Stimulated activated CD4-positive, alpha-beta T cell treated with anti-CD3 and anti-CD28 coated beads, Interleukin-12 subunit alpha, Interleukin-12 subunit beta, amount 100 ng/mL, for 48 hours (primary cell): Measurements from ENCODE around the gene PTPRS.
A peak's percentile ranks its signal among the peaks of the same experiment; 100 is the strongest.

Experiments
- DNase-seq, 3 donors: peaks; one replicate each; pipeline ENCODE4 v3.0.0-alpha.2; 2020; ENCODE audit warnings: low read depth in 2 of 3, low spot score in 1 of 3

The PTPRS gene

DNA sequence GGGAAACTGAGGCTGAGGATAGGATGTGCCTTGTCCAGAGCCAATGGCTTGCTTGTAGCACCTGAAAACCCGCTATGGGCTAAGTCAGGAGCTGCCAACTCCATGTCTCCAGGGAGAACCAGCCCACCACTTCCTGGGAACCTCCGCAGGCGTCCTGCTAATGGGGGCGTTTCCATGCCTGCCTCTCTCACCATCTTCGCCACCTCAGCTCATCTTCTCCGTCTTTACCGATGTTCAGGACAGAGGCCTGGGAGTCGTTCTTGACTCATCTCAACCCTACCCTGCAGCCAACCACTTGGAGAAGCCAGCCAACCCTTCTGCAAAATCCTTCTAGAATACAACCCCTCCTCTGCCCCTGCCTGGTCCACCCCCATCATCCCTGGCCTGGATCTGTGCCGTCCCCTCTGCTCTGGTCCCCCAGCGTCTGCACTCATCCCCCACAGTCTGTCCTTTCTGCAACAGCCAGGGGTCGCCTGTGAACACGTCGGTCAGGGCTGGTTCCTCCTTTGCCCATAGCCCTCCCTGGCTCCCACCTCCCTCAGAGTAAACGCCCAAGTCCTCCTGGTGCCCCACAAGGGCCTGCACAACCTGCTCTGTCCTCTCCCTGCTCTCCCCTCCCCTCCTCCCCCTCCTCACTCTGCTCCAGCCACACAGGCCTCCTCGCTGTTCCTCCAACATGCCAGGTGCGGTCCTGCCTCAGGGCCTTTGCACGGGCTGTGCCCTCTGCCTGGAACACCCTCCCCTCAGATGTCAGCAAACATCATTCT lies 31.0 kb downstream of the PTPRS start:
- DNase-seq: no peak

DNA sequence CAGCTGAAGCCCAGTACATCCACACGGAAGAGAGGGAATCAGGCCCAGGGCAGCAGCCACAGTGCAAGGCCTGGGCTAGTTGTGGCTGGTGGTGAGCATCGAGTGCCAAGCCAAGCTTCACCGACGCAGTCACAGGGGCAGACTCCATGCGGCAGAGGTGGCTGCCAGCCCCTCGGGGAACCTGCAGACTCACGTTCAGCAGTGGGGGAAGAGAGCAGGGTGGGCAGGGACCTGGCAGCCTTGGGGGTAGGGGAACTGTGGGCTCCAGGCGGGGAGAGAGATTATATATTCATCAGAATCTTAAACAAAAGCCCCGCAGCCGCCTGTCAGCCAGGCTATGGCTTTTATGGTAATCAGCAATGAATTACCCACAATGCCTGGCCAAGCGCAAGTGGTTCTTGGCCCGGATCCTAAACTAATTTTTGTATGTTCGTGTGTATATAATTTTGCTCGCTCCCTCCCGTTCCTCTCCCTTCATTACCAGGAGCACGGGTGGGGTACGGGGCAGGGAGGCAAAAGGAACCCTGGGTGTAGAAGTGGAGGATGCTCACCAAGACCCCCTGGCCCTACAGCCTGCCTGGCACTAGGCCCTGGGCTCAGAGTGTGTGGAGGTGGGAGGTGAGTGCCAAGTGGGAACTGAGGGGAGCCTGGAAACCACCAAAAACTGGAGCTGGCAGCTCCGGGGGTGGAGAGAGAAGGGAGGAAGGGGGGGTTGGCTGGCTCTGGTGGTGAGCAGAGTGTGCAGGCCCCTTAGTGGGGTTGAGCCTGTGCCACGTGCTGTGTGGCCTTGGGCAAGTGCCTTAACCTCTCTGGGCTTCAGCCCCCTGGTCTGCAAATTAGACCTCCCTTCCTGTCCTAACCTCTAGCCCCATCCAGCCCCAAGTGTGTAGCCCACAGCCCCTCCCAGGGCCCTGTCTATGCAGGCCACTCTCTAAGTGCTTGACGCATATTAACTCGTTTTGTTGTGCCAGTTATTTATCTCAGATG lies 31.9 kb downstream of the PTPRS start:
- no peak for DNase-seq

DNA sequence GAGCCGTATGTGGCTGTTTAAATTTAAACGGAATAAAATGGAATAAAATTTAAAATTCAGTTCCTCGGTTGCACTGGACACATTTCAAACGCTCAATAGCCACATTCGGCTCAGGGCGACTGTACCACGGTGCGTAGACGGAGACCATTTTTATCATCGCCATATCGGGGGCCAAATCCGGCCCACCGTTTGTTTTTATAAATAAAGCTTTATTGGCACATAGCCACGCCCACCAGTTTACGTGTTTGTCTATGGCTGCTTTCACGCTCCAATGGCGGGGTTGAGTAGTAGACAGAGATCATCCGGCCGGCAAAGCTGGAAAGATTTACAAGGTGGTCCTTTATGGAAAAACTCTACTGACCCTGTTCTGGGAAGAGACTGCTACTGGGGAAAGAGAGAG lies 33.0 kb downstream of the PTPRS start:
- DNase-seq: no peak

DNA sequence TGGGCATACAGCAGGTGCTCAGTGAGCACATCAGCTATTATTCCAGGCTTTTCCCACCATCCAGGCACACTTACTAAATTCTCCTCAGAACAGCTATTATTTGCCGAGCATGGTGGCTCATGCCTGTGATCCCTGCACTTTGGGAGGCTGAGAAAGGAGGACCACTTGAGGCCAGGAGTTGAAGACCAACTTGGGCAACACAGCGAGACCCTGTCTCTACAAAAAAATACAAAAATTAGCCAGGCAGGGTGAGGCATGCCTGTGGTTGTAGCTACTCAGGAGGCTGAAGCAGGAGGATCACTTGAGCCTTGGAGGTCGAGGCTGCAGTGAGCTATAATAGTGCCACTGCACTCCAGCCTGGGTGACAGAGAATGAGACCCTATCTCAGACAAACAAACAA lies 35.4 kb downstream of the PTPRS start:
- DNase-seq: no peak

DNA sequence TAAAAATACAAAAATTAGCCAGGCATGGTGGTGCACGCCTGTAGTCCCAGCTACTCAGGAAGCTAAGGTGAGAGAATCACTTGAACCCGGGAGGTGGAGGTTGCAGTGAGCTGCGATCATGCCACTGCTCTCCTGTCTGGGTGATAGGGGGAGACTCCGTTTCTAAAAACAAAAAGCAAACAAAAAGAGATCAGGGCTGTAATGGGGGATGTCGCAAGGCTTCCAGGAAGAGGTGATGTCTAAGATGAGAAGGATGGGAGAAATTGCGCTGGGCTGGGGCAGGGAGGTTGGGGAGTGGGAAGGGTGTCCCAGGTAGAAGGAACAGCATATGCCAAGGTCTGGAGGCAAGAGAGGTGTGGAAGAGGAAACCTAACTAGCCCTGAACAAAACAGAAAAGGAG lies 36.1 kb downstream of the PTPRS start:
- DNase-seq: no peak

DNA sequence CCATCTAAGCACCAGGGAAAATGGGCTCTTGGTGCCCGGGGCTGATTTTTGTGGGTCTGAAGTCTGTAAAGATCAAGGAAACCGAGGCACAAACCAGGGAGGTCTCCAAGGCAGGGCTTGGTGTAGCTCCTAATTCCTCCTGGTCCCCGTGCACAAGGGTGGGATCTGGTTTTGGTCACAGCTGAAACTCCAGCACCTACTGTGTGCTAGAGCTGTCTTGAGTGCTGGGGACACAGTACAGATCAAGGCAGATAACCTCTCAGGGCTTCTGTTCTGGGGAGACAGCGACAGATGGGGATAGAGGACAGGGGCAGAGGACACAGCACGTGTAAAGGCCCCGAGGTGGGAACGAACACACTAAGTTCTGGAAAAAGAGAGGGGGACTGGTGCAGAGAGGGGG lies 37.4 kb downstream of the PTPRS start:
- DNase-seq: no peak

DNA sequence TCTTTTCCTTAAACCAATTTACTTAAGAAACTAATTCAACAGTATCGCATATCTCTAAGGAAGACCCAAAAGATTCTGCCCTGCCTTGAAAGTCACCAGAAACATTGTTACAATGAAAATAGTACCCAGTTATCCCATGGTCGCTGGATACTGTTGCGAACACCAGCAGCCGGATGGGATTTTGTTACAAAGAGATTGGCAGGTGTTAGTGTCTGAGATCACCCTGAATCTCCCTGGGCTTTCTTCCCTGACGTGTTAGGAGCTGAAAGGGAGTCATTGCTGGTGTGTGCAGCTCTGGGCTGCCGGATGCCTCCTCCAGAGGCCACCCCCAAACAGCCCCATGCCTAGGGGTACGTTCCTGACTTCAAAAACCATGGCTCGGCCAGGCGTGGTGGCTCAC lies 38.2 kb downstream of the PTPRS start:
- DNase-seq: no peak

DNA sequence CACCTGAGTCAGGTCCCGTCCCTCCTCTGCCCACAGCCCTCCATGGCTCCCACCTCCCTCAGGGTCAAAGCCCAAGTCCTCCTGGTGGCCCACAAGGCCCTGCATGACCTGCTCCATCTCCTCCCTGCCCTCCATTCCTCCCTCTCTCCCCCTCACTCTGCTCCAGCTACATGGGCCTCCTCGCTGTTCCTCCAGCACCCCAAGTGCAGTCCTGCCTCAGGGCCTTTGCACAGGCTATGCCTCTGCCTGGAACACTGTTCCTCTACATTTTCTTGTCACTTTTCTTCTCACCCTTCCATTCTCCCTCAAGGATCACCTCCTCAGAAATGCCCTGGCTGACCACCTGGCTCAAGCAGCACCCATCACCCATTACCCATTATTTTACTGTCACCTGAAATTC lies 41.5 kb downstream of the PTPRS start:
- DNase-seq: no peak

DNA sequence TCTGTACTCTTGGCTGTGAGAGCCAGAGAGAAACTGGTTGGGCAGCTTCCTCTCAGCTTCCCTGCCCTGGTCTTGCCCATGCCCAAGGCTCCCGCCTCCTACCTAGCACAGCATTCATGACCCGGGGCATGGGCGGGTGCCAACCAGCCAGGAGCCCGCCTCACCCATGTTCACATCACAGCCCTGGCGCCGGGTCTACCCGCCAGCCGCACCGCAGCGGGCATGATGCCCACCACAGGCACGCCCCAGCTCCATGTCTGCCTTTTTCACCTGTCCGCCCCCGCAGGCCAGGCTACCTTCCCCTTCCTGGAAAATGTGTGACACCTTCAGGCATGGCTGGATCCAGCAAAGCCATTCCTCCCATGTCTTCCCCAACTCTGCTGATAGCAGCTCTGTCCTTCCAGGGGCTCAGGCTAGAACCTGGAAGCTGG lies 42.1 kb downstream of the PTPRS start:
- no peak for DNase-seq

DNA sequence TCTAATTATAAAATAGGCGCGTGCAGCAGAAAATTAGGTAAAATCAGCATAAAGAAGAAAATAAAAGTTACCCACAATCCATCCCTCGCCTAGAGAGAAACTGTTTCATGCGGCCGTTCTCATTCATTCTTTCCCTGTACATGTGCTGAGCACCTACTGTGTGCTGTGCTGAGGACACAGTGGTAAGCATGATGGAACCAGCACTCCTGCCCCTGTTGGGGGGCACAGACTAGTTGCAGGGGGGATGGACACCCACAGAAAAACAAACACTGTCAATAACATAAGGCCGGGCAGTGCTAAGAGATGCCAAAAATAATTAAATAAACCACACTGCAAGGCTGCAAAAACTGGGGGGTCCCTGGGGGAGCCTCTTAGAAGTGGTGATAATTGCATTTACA lies 43.3 kb downstream of the PTPRS start:
- no peak for DNase-seq

DNA sequence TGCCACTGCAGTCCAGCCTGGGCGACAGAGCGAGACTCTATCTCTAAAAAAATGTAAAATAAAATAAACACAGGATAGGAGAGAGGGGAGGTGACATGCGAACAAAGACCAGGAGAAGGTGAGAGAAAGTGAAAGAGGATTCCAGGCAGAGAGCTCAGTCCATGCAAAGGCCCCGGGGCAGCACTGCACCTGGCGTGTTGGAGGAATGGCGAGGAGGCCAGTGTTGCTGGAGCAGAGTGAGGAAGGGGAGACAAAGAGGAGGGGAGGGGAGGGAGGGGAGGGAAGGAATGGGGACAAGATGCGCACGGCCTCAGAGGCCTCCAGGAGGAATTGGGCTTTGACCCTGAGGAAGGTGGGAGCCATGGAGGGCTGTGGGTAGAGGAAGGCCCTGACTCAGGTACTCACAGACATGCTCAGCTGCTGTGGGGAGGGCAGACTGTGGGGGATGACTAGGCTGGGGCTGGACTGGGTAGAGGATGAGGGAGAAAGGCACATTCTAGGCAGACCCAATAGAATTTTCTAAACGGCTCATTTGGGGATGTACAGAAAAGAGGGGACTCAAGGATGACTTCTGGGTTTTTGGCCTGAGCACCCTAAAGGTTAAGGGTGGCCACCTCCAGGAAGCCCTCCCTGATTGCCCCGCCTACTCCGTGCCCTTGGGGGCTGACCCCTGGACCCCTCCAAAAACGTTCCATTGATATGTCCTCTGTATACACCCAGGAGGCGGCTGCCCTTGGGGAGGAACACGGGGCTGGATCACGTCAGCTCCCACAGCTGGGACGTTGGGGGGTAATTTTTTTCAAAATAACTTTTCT lies 43.9 kb downstream of the PTPRS start:
- DNase-seq: no peak

DNA sequence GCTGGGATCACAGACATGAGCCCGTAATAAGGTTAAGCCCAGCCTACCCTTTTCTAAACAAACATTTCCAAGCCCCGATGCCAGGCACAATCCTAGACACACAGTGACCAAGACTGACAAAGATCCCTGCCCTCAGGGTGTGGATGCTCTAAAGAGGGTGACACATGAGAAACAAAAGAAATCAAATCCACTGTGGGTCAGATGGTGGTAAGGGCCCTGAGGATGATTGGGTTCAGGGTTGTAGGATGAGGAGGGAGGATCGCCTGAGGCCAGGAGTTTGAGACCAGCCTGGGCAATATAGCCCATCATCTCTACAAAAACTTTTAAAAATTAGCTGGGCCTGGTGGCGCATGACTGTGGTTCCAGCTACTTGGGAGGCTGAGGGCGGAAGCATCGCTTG lies 44.6 kb downstream of the PTPRS start:
- DNase-seq: no peak

DNA sequence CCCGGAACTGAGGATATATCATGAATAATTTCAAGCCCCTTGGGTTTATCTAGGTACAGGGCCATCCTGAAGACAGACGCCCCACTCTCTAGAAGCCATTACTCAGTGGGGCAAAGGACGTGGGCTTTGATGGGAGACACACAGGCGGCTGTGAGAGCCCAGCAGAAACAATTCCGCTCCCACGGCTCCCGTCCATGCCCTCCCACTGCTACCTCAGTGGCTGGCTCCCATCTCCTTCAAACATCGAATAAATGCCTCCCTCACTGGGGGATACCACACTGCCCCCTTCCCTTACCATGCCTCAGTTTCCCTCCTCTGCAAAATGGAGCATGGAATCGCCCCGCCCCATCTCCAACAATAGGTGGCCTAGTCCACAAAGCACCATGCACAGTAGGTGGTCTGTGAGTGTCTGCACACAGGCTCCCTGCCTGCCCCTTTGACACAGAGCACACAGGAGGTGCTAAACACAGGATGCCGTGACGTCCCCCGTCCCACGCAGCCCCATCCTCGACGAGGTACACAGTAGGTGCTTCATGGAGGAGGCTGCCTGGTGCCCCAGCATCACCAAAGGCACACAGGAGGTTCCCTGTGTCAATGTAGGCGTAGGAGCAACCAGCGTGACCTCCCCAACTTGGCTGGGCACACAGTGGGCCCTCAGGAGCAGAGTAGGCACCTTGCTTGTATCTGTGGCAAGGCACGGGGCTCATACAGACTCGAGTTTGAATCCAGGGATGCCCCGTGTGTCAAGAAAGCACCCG lies 46.0 kb downstream of the PTPRS start:
- no peak for DNase-seq

DNA sequence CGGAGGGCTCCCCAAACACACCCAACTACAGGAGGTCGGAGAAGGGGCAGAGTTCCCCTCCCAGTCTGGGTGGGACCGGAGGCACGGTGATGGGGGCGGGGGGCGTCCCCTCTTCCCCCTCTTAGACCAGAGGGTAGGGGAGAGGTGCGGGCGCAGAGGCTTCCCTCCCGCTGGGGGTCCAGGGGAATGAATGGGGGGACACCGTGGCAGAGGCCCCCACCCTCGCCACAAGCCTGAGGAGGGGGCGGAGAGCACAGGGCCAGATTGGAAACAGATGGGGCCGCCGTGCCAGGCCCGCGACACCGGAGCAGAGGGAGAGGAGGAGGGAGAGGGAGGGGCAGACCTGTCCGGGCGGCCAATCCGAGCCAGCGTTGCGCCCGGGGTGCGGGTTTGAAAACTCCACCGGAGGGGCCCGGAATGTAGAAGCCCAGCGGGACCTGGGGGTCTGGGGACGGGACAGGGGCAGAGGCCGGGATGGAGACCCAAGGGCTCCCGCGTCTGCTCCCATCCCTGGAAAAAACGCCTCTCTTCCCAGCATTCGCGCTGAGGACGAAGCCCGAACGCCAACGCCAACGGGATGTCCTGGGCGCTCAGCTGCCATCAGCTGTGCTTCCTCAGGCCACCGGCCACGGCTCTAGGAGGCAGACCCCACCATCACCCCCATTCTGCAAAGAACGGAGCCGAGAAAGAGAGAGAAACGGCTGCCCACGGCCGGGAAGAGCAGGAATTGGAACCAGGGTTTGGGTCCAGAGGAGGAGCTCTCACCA lies 46.8 kb downstream of the PTPRS start:
- no peak for DNase-seq

DNA sequence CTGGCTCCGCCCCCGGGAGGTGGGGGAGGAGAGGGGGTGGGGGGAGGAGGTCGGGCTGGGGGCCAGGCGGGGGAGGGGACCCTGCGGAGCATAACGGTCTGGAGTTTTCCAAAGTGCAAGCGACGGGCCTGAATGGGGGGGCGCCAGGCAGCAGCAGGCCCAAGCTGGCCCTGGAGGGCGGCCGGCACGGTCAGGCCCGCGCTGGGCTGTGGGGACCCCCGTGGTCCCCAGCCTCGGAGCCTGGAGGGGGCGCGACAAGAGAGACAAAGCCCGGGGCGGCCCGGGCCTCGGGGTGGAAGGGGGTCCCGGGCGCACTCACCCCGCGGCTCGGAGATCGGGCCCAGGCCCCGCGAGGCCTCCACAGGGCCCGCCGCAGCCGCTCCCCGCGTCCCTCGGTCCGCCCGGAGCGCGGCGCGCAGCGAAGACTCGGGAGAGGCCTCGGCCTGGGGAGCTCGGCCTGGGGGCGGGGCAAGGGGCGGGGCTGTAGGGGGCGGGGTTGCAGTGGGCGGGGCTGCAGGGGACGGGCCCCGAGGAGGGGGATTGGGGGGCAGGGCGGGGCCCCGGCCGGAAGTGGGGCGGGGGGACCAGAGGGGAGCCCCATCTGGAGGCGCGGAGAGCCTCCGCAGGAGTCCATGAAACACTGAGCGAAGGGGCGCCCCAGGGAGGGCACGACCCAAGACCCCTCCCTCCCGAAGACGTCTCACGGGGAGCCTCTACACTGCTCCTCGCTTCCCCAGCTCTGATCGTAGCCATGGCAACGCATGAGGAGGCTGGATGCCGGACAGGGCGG lies 47.6 kb downstream of the PTPRS start:
- peak; percentile 13 to 42 (median 30) for DNase-seq

DNA sequence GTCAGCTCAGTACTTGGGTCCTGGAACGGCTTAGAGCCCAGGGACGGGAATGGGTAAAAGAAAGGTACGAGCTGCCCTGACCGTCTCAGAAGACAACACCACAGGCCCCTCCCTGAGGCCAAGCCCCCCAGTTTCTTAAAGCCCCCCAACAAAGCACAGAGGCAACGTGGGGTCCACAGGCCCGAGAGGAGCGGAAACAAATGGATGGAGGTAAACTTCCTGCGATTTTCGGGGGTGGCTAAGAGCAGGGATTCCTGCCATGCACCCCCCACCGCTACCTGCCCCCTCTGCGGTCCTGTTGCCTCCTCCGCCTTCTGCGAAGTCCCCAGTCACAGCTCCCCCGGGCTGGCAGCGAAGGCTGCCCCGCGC lies 48.2 kb downstream of the PTPRS start:
- no peak for DNase-seq

DNA sequence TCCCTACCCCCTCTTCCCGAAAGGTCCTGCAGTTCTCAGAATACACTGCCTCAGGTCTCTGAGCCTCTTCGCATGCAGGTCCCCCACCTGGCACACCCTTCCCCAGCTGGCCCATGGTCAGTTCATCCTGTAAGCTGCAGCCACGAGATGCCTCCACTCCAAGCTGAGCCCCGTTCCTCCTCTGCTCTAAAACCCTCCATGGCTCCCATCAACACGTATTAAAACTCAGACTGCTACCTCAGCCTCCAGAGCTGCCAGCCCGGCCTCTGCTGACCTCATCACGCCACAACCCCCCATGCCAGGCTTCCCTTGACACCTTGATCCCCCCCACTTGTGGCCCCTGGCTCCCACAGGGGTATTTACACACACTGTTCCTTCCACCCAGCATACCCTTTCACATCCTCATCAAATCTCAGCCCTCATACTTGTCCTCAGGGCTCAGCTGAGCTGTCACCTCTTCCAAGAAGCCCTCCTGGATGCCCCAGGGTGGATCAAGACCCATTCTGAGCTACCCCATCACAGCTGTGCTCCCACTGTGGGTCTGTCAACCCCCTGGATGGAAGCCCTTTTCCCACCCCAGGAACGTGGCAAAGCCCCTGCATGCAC lies 48.9 kb downstream of the PTPRS start:
- no peak for DNase-seq
